NCI-H82 treated with DMSO at 0.1 percent for 48 hours (cell line): ENCODE data around the gene ALPK3.
"Not testable (repeated sequence)": the region's sequence is repeated elsewhere in the genome, so short reads cannot be mapped to it uniquely, and the experiment has no call there.

Experiments used
- DNase-seq: peaks from one replicate; lab custom pipeline; 2025; ENCODE audit not compliant: unreplicated experiment; lab: John Stamatoyannopoulos, UW

The ALPK3 gene

DNA sequence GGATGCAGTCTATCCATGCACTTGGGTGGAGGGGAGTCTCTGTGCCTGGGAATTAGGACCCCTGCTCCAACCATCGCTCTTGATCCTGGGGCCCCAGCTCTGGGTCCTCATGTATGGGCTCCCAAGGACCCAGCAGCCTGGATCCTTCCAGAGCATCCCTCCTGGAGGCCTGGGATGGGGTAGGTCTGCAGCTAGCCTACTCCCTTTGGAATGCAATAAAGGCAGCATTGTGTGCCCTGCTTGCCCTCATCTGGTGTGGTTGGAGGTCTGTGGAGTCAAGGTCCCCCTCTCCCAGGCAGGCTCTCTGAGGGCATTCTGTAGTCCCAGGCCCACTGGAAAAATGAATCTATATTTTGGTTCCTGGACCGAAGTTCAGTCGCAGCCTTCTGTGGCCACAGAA, 52.4 kb downstream of the ALPK3 start:
- no peak for DNase-seq

DNA sequence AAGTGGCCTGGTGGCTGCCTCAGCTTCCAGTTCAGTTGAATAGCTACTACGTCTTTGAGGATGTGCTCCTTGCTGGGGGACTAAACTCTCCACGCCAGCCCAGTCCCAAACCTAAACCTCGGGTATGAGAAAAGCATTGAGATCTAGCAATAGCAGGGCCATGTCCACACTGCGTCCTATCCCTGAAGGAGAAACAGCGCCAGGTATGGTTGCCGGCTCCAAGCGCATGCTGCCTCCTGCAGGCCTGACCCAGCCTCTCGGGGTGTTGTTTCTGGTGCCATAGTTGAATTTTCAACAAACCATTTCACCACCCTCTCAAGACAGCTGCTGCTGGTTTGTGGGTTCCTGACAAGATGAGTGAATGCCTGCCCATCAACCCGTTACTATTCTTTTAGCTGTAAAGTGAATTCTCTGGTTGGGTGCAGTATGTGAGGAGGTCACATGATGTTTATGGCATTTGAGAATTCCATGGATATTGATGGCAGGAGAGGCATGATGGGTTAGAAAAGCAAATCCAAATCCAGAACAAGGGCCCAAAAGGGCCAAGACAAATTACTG, 54.4 kb downstream of the ALPK3 start:
- no peak for DNase-seq

DNA sequence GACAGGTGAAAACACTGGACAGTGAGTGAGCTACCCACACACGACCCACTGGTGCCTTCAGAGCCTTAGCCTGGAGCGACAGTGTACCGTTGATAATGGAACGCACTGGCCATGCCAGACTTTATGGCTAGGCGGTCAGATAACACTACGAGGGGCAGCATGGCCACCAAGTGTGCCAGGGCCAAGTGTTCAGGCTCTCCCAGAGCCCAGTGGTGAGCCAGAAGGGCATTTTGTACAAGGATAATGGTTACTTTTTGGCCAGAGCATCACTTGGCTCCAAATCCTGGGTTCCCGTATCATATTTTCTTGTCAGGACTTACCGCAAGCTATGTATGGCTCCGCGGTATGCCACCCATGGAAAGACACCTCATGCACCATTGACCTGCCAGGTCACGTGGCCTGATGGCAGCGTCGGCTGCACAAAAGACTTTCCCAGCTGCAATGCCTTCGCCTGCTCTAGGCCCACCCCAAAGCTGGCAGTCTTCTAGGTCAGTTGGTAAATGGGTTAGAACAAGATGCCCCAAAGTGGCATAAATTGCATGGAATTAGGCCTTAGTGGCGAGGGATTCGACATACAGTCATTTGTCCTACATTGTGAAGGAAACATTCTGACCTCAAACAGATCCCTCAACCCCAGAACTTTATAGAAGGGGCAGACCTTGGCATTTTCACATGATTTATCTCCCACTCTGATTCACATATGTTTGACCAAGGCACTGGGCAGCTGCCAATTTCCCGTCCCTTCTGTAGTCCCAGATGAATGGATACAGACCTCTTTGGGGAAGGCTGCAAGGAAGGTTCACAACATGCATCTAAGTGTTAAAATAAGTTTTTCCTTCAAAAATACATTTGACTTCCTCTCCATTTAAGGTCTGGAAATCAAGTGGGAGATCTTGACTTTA, 55.1 kb downstream of the ALPK3 start:
- DNase-seq = no peak

DNA sequence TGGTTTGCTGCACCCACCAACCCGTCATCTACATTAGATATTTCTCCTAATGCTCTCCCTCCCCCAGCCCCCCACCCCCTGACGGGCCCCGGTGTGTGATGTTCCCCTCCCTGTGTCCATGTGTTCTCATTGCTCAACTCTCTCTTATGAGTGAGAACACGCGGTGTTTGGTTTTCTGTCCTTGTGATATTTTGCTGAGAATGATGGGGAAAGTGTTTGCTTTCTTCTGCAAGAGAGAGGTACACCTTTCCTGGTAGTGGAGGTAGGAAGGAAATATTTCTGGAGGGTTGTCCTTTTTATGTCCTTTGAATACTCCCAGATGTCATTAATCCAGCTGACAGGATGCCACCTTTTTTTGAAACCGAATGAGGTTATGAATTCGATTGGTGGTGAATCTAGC, 56.8 kb downstream of the ALPK3 start:
- no peak for DNase-seq

DNA sequence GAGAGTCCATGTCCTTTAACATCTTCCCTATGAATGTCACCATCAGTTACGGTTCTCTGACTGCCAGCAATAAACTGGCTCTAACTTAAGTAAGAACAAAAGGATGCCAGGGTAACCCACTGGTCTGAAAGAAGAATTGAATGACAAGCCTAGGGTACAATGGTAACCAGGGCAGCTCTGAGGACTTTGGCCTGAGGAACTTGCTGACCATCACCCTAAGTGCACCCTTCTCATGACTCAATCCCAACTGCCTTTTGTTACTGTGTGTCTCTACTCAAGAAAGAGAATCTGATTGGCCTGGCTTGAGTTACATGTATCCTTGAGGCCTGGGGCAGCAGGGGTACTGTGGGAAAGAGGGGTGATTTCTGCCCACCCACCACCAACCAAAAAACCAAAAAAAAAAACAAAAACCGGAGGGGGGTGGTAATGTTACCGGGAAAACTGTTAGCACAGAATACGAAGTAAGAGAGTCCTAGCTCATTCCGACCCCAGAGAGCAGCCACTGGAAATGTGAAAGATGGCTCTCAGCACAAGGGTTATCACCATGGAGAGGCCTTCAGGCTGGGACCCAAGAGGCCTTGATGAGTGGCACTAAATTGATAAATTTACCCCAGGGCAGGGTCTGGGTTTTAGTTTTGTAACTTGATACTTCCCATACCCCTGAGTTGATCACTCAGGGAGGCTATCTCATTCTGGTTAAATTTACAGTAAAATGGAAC, 58.0 kb downstream of the ALPK3 start:
- DNase-seq = no peak

DNA sequence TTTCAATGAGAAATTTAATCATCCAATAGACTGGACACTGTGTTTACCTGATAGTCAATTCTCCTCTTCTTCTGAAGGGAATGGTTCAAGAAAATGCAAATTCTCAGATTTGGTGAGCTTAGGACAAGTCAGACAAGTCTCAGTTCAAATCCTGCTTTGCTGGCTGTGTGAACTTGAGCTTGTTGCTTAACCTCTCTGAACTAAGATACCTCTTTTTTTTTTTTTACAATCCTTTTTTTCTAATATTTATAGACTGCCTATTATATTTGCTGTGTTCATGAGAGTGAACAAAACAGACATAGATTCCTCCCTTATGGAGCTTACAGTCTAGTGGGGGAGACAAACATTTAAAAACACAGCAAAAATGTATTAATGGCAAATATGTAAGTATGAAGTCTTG, 59.1 kb downstream of the ALPK3 start:
- DNase-seq = no peak

DNA sequence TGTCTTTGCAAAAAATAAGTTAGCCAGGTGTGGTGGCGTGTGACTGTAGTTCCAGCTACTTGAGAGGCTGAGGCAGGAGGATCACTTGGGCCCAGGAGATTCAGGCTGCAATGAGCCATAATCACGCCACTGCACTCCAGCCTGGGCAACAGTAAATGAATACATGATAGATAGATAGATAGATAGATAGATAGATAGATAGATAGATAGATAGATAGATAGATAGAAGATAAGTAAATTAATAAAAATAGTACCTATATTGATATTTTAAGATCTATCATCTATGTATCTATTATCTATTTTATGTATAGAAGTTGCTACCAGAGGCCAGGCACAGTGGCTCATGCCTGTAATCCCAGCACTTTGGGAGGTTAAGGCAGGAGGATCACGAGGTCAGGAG, 60.5 kb downstream of the ALPK3 start:
- DNase-seq = not testable (repeated sequence)

DNA sequence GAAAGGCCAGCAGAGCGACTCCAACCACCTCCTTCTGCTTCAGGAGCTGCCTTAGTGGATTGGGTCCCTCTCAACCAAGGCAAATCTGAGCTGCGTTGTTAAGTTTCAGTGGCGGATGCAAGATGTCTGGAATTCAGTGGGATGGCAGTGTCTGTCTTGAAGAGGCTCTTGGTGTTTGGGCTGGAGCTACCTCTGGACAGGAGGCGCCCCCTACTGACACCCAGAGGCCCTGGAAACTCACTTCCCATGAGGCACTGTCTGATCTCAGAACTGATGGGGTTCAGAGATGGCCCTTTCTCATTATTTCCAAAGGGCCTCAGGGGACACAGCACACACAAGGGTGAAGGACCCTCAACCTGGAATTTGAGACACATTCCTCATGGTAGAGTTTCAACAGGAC, 61.3 kb downstream of the ALPK3 start:
- DNase-seq = peak; percentile 11

DNA sequence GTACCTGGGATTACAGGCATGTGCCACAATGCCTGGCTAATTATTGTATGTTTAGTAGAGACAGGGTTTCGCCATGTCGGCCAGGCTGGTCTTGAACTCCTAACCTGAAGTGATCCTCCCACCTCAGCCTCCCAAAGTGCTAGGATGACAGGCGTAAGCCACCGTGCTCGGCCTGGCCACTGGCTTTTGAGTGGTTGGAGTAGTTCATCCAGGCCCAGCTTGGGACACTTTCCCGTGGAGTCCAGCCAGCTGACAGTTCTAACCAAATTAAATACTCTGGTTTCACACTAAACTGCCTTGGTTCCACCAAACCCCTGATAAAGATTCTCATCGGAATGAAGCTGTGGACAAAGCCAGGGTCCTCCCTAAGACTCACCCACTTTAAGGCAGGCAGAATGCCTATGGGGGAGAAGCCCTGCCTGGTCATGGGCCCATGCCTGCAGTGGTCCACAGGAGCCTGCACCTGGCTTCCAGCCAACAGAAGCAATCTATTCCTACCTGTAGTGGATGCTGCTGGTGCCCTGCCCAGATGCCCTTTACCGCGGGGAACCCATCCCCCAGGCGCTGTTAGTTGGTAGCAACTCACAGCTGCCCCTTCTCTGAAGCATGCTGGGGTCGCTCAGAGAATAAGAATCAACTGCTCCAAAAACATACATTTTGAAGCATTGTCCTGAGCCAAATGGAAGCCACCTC, 62.1 kb downstream of the ALPK3 start:
- no peak for DNase-seq

DNA sequence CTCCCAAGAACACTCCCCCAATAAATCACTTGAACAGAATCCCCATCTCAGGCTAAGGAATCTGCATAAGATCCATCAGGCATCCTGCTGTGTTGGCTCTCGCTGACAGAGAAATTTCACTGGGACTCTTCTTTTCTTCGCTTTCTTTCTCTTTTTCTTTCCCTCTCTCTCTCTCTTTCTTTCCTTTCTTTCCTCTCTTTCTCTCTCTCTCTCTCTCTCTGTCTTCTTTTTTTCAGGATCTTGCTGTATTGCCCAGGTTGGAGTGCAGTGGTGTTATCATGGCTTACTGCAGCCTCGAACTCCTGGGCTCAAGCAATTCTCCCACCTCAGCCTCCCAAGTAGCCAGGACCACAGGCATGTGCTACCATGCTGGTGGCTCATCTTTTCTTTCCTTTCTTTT, 62.9 kb downstream of the ALPK3 start:
- no peak for DNase-seq

DNA sequence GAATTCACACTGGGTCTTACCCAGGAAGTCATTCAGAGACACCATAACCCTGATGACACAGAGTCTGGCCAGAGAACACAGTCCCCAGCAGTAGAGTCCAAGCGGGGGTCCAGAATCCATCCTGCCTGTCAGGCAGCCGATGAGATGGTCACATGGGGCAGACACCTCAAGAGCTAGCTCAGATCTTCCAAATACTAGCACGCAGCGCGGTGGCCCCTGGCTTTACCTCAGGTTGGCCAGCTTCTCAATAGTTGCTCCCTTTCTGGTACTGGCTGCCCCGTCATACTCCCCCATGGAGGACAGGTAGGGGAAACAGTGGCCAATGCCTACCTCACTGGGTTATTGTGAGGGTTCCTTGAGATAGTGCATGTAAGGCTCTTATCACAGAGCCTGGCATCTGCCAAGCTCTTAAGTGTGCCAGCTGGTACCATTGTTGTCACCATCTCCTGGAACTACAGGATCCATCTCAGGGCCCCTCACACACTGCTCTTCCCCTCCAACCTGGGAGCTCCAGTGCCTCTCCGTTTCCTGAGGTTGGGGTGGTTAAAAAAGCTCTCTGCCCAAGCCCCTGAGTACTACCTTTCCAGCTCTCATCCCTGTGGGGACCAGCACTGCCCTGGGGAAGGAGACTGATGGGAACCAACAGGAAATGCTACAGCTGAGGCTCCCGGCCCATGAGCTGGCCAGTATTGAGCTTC, 63.8 kb downstream of the ALPK3 start:
- DNase-seq = no peak

DNA sequence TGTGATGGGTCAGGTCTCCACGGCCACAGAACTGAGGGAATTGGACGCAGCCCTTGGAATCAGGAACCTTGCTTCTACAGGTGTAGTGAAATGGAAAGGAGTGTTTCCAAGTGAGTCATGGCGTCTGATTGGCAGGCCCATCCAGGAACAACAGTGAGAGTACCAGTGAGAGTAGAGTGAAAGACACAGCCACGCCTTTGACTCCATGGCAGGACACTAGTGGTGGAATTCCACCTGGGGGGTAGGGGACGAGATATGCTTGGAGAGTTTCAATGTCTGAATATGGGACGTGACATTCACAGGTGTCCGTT, 64.3 kb downstream of the ALPK3 start:
- no peak for DNase-seq

DNA sequence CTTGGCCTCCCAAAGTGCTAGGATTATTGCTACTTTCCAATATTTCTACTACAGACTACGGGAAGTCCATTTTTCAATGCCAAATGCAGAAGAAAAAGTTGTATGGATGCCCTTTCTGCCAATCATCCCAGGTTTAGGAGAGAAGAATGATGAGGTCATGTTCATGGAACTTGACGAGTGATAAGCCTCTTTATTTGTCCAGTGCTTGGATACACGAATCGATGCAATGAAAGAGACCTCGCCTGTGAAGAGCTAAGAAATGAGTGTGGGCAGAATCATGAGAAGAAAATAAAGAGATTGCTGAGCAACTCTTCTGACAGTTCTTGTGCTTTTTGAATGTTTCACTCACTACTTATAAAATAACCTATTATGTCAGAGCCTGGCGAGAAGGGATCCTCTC, 66.3 kb downstream of the ALPK3 start:
- DNase-seq = no peak

DNA sequence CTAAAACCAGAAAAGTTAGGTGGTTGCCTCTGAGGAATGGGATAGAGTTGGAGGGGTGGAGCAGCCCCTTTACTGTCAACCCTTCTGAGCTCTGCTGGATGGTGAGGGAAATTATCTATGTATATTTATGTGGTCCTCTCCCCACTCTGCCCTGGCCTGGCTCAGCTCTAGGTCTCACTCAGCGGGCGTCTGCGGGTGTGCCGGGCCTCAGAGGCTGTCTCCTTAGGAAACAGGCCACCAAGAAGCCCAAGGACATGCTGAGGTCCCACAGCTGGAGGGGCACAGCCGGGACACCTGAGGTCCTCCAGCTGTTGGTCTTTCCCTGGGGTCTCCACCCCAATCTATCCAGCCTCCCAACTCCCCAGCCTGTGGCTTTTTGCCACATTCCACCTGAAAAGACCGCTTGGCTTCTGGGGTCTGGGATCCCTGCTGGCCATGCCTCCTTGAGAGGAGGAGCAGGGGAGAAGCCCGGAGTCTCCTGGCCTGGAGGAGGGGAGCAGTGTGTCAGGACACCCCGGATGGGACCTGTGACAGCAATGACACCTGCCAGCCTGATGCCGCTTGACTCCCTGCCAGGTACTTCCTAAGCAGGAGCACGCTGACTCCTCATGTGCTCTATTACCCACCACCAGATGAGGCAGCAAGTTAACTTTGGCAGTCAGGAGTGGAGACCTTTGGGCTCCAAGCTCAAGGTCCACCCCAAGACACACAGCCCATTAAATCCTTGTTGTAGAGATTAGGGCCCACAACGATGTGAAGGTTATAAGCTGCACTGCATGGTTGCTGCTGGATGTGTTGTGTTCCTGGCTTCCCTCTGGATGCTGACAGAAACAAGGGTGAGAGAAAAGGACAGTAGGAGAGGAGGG, 67.0 kb downstream of the ALPK3 start, which contains the start of gene SLC28A1:
Gene SLC28A1, plus strand, starts transcription at position 747 of the 866 bp plus-strand sequence. CDS start 3,099 bp downstream, outside the sequence.
- DNase-seq = no peak

DNA sequence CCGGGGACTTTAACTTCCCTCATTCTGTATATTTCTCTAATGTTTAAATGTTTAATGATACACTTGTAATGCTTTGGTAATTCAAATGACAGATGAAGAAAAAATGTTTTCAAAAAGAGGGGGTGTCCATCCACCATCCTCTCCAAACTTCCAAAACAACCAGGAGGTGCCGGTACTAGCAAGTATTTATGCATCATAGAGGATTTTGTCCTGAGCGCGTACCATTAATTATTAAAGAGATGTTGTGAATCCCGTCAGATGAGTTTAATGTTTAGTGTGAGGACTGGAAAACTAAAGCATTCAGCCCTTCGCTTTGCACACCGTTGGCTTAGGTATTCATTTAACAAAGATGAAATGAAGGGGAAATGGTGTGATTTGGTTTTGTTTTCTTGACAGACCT, 68.6 kb downstream of the ALPK3 start:
- DNase-seq = no peak

DNA sequence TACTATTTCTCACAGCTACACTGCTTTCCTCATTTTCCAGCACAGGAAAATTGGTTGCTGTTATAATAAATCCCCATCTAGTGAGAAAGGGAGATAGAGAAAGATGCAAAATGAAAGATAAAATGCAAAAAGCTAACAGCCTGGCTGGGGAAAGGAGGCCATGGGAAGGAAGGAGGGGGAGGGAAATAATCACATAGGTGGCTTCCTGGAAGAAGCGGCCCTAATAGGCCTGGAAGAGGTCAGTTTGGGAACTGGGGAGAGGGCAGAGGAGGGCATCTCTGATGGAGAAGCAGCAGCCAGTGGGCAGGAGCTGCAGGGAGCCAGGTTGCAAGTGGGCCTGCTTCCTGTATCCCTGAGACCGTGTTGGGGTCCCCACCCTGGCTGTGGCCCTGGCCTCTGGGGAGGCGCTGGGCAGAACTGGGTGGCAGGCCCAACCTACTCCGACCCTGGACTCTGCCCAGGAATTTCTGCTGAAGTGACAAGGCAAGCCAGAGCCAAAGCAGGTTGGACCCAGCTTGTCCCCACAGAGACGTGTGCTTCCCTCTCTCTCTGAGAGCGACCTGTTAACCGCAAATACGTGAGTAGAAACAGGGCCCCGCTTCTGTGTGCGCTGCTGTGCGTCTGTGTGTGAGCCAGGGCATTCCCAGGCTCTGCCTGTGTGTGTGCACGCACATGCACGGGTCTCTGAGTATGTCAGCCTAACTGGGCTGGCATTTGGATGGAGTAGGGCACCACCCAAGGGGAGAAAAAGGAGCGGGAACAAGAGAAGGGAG, 69.2 kb downstream of the ALPK3 start:
- no peak for DNase-seq

DNA sequence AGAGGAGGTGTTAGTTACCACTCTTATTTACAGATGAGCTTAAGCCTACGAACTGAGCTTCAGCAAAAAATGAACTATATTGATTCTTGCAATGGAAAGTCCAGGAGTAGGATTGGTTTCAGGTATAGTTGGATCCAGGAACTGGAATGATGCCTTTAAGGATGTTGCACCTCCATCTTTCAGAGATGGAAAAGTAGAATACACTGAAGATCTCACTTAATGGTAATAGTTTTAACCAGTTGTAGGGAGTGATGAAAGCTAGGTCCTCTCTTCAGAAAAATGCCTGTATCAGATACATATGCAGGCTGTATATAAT, 69.8 kb downstream of the ALPK3 start:
- DNase-seq = no peak

DNA sequence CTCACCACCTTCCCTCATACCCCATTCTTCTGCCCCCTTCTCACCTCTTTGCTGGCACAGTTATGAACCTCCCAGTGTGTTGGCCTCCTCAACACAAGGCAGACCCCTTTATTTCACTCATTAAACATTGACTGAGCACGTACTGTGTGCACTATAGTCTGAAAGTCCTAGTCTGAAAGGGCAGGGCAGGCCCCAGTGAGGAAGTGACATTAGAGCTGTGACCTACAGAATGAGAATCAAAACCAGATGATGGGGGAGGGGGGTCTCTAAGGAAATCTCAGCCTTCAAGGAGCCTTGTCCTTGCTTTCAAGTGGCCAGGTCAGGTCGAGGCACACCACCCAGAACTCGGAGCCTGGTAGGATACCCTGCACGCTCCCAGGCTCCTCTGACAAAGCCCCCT, 70.8 kb downstream of the ALPK3 start:
- DNase-seq = no peak

DNA sequence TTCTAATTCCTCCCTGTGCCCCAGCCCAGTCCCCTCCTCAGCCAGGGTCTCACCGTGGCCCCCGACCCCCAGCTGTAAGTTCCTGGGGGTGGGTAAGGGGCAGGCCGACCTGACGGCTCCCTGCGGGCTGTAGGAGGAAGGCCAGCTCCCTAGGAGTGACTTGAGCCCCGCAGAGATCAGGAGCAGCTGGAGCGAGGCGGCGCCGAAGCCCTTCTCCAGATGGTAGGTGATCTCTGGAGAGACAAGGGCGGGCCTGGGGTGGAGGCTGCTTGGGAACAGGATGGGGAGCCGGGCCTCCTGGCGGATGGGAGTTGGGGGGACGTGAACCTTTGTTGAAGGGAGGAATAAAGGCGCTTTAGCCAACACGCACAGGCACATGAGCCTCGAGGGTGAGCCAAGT, 71.5 kb downstream of the ALPK3 start:
- DNase-seq = peak; percentile 41
